ENCODE results near the gene HMG20B.
A peak's percentile ranks its signal among the peaks of the same experiment; 100 is the strongest.

HMG20B gene

GRCh38 chr19:3627351-3627723 lies 54.6 kb downstream of the HMG20B start:
- peaks cover 11% of the 10 kb centered on the region for H3K4me1 ChIP-seq (ENCODE audit: low read depth, poor library complexity, severe bottlenecking)
- H3K79me2 ChIP-seq (ENCODE audit: insufficient read depth, low read depth) = peaks cover 28% of the 10 kb centered on the region
- no peak overlapping the region for H3K9ac ChIP-seq
- H3K4me2 ChIP-seq = peak overlapping the region; percentile 21; the same call in 1 of the 2 replicates
- no peak overlapping the region for H3K4me3 ChIP-seq (IDR thresholded peaks at IDR 0.05; ENCODE audit: insufficient read depth, low read depth, low read length)
- peak overlapping the region; percentile 39; the same call in 1 of the 2 replicates for H2AFZ ChIP-seq (ENCODE audit: low read depth)
- H3K27ac ChIP-seq = no peak overlapping the region
- no peaks in the 10 kb centered on the region for H3K27me3 ChIP-seq (ENCODE audit: insufficient read depth, low read depth)
- no peak for TF ChIP-seq CTCF (conservative IDR thresholded peaks at IDR 0.05; ENCODE audit: low read depth, low read length)
- H4K20me1 ChIP-seq (ENCODE audit: insufficient read depth) = no peaks in the 10 kb centered on the region
- no peaks in the 10 kb centered on the region for H3K36me3 ChIP-seq (ENCODE audit: insufficient read depth)

All from KMS-11 (cell line).